Esophagus squamous epithelium (tissue), 4 donors: ENCODE results near the gene EHBP1.

Source experiments
- CTCF ChIP-seq, 6 experiments: fragments of 450-650 bp in 4 of 6; fragments of 200-600 bp in 2 of 6; sonication (generic) in 2 of 6; IDR thresholded peaks; one replicate each; pipeline ENCODE4 v1.5.1; 2016 to 2019; ENCODE audit warnings: antibody characterized with exemption in 6 of 6, mild to moderate bottlenecking in 4 of 6, moderate library complexity in 4 of 6
- POLR2A ChIP-seq, 4 donors: fragments of 450-650 bp; IDR thresholded peaks; one replicate each; pipeline ENCODE4 v1.6.1; 2017; ENCODE audit warnings: antibody characterized with exemption in 4 of 4, mild to moderate bottlenecking in 4 of 4, moderate library complexity in 3 of 4

GRCh38 chr2:62685256-62685655 lies 20.3 kb upstream of the EHBP1 start:
- TF ChIP-seq CTCF (IDR thresholded peaks at IDR 0.05) (no peak), POLR2A (IDR thresholded peaks at IDR 0.05) (no peak)
